Natural killer cell (primary cell): ENCODE data around the gene ANK3. TPM values are rescaled to one million over a fixed set of nuclear protein-coding genes. Genes with fewer than 3 reads are reported as not detected.

Experiments used
- ATAC-seq, 3 donors: fragments of 150-1000 bp in 2 of 3; fragments of 200-7000 bp in 1 of 3; cut with Tn5 transposase; 1 replicate in 1 of 3; 2 replicates in 2 of 3; pipeline ENCODE4 v1.10.0; 2021; ENCODE audit warnings: mild to moderate bottlenecking in 2 of 3, moderate library complexity in 2 of 3
- DNase-seq, 2 donors: peaks; one replicate each; pipeline versions ENCODE4 v3.0.0 to v3.0.0-alpha.2; 2013 to 2021; ENCODE audit warnings: mixed read lengths in 1 of 2
- H3K27ac ChIP-seq: one replicate; pipeline ENCODE4 v1.5.1; 2013; ENCODE audit warnings: mild to moderate bottlenecking, low read length
- H3K27me3 ChIP-seq: one replicate; pipeline ENCODE4 v1.6.1; 2013; ENCODE audit warnings: low read length; ENCODE audit not compliant: control insufficient read depth, insufficient read depth
- H3K36me3 ChIP-seq: one replicate; pipeline ENCODE4 v1.6.1; 2013; ENCODE audit warnings: low read length; ENCODE audit not compliant: control insufficient read depth, insufficient read depth
- H3K4me1 ChIP-seq: one replicate; pipeline ENCODE4 v1.6.1; 2013; ENCODE audit warnings: low read length; ENCODE audit not compliant: control insufficient read depth, insufficient read depth
- H3K4me3 ChIP-seq: one replicate; pipeline ENCODE4 v1.5.1; 2013; ENCODE audit warnings: low read length
- H3K9me3 ChIP-seq: one replicate; pipeline ENCODE4 v1.6.1; 2013; ENCODE audit warnings: low read length; ENCODE audit not compliant: control insufficient read depth, insufficient read depth
- H3K27ac Mint-ChIP-seq, 2 donors: one replicate each; pipeline ENCODE4 v1.8.0; 2022; ENCODE audit warnings: mild to moderate bottlenecking in 2 of 2, mixed read lengths in 2 of 2, moderate library complexity in 1 of 2
- H3K27me3 Mint-ChIP-seq, 2 donors: one replicate each; pipeline ENCODE4 v1.8.0; 2022; ENCODE audit warnings: low read depth in 2 of 2, mixed read lengths in 2 of 2
- H3K36me3 Mint-ChIP-seq: one replicate; pipeline ENCODE4 v1.8.0; 2022; ENCODE audit warnings: mixed read lengths
- H3K4me1 Mint-ChIP-seq, 2 donors: one replicate each; pipeline ENCODE4 v1.8.0; 2022; ENCODE audit warnings: mixed read lengths in 2 of 2
- H3K4me3 Mint-ChIP-seq: one replicate; pipeline ENCODE4 v1.8.0; 2022; ENCODE audit warnings: mild to moderate bottlenecking, moderate library complexity, mixed read lengths
- H3K9me3 Mint-ChIP-seq, 2 donors: one replicate each; pipeline ENCODE4 v1.8.0; 2022; ENCODE audit warnings: mixed read lengths in 2 of 2
- WGBS: methylation state at CpG from one replicate; pipeline ENCODE4 v1.1.7; 2013; ENCODE audit warnings: missing lambda C conversion rate; ENCODE audit not compliant: insufficient coverage; 5-methylcytosine and 5-hydroxymethylcytosine counted together
- intact Hi-C: fragments of 100-400 bp; cut with micrococcal nuclease; formaldehyde crosslinking; loops from one replicate; pipeline ENCODE4 v1.14.2; 2022
- total RNA-seq, 4 donors: library from RNA; stranded (reverse); fragments of 120-200 nt in 1 of 4; gene quantifications; one replicate each; pipeline versions ENCODE4 v1.2.3 to v1.2.4, GENCODE V29; 2013 to 2022
- TF ChIP-seq, protein P1 (sequence below): fragments of 200-600 bp; IDR thresholded peaks from one replicate; pipeline ENCODE4 v1.8.0; 2022; ENCODE audit warnings: antibody characterized with exemption

ANK3 gene
- total RNA-seq, 3 donors from 2014 or later (not counting 1 experiment from before 2014, with no cell fraction given) = 4.4 to 12.9 (median 11.4) TPM

DNA sequence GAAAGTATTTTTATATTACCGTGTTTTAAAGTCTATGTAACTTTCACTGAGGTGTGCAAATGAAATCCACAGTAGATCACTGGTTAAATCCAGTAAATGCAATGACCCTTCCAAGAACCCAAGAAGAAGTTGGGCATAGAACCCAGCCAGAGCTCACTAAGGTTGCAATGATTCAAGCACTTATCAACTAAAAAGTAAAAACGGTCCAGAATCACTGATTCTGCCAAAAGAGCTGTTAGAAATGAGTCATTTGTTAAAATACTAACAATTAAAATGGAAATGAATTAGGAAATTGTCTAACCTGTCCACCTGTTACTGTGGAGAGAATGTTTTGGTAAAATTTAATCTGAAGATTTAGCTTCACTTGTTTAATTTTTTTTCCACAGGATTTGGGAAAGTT is 74.4 kb downstream of the ANK3 start:
- DNase-seq = no peak
- no peaks in the 10 kb centered on the region for H3K36me3 Mint-ChIP-seq
- 100% methylated on average over 1 of the region's 2 CpGs for WGBS
- H3K36me3 ChIP-seq = no peaks in the 10 kb centered on the region
- ATAC-seq = no peak
- H3K4me1 ChIP-seq = no peaks in the 10 kb centered on the region
- H3K4me3 Mint-ChIP-seq = no peak overlapping the region
- intact Hi-C loops = no loop called here
- H3K9me3 ChIP-seq = no peaks in the 10 kb centered on the region
- no peak overlapping the region for H3K4me3 ChIP-seq
- H3K27me3 ChIP-seq = no peaks in the 10 kb centered on the region
- TF ChIP-seq, protein P1, sequence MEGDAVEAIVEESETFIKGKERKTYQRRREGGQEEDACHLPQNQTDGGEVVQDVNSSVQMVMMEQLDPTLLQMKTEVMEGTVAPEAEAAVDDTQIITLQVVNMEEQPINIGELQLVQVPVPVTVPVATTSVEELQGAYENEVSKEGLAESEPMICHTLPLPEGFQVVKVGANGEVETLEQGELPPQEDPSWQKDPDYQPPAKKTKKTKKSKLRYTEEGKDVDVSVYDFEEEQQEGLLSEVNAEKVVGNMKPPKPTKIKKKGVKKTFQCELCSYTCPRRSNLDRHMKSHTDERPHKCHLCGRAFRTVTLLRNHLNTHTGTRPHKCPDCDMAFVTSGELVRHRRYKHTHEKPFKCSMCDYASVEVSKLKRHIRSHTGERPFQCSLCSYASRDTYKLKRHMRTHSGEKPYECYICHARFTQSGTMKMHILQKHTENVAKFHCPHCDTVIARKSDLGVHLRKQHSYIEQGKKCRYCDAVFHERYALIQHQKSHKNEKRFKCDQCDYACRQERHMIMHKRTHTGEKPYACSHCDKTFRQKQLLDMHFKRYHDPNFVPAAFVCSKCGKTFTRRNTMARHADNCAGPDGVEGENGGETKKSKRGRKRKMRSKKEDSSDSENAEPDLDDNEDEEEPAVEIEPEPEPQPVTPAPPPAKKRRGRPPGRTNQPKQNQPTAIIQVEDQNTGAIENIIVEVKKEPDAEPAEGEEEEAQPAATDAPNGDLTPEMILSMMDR = no peak
- H3K9me3 Mint-ChIP-seq = no peaks in the 10 kb centered on the region
- no peak overlapping the region for H3K27ac ChIP-seq
- no peaks in the 10 kb centered on the region for H3K4me1 Mint-ChIP-seq
- no peak overlapping the region for H3K27ac Mint-ChIP-seq
- no peaks in the 10 kb centered on the region for H3K27me3 Mint-ChIP-seq

GRCh38 chr10:60314069-60314940 is 75.4 kb downstream of the ANK3 start:
- WGBS = 77% methylated on average over 4 of the region's 5 CpGs
- no peak overlapping the region for H3K27ac Mint-ChIP-seq
- Histone ChIP-seq H3K9me3 (no peaks in the 10 kb centered on the region), H3K4me1 (no peaks in the 10 kb centered on the region), H3K27me3 (no peaks in the 10 kb centered on the region), H3K36me3 (no peaks in the 10 kb centered on the region), H3K4me3 (no peak overlapping the region), H3K27ac (no peak overlapping the region)
- H3K27me3 Mint-ChIP-seq = no peaks in the 10 kb centered on the region
- no peak for DNase-seq
- TF ChIP-seq, protein P1 = no peak
- ATAC-seq = no peak
- H3K9me3 Mint-ChIP-seq = no peaks in the 10 kb centered on the region
- H3K4me1 Mint-ChIP-seq = no peaks in the 10 kb centered on the region
- H3K36me3 Mint-ChIP-seq = no peaks in the 10 kb centered on the region
- intact Hi-C loops = no loop called here
- H3K4me3 Mint-ChIP-seq = no peak overlapping the region

DNA sequence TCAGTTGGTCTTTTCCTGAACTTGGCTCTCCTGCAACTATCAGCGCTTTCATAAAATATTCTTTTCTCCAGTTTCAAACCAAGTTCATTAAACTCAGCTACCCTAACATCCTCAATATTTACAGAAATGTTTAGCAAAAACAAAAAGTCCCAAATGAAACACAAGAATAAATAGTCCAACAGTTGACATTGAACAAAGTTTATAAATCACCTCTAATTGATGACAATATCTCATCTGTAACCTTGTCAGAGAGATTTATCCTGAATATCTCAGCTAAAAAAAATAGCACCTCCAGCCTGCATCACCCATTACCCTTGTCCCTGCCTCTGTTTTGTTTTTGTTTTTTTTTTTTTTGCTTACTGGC is 76.1 kb downstream of the ANK3 start:
- intact Hi-C loops = no loop called here
- no peaks in the 10 kb centered on the region for H3K4me1 ChIP-seq
- no peak overlapping the region for H3K27ac Mint-ChIP-seq
- H3K4me1 Mint-ChIP-seq = no peaks in the 10 kb centered on the region
- H3K27ac ChIP-seq = no peak overlapping the region
- TF ChIP-seq, protein P1 = no peak
- no peak overlapping the region for H3K4me3 Mint-ChIP-seq
- no peaks in the 10 kb centered on the region for H3K36me3 ChIP-seq
- DNase-seq = no peak
- H3K36me3 Mint-ChIP-seq = no peaks in the 10 kb centered on the region
- H3K9me3 ChIP-seq = no peaks in the 10 kb centered on the region
- H3K9me3 Mint-ChIP-seq = no peaks in the 10 kb centered on the region
- WGBS = 100% methylated on average over 1 of the region's 1 CpG
- H3K27me3 Mint-ChIP-seq = no peaks in the 10 kb centered on the region
- H3K27me3 ChIP-seq = no peaks in the 10 kb centered on the region
- H3K4me3 ChIP-seq = no peak overlapping the region
- no peak for ATAC-seq
